ENCODE measurements around the gene COX7A2.
A peak's percentile ranks its signal among the peaks of the same experiment; 100 is the strongest.

Gene COX7A2

GRCh38 chr6:75243333-75244062, at the start of gene COX7A2:
TSS of gene COX7A2 (minus strand) at chr6:75243801. CDS start at chr6:75243734, 67 bp downstream.
- TF ChIP-seq JUND (IDR thresholded peaks at IDR 0.05; ENCODE audit: low read depth): peak; percentile 53; the same call in 1 of the 2 replicates
- in situ Hi-C loops (cut with HindIII; ENCODE audit: low pct_unique_long_range_greater_than_20kb, low sequenced_read_pairs): no loop called here
- peak; percentile 12 to 96 for DNase-seq (ENCODE audit: low read depth in 1 of 2, low spot score in 1 of 2)

GRCh38 chr6:75292555-75292954, 49.0 kb upstream of the COX7A2 start:
- in situ Hi-C loops (cut with HindIII; ENCODE audit: low pct_unique_long_range_greater_than_20kb, low sequenced_read_pairs): no loop called here
- no peak for TF ChIP-seq JUND (IDR thresholded peaks at IDR 0.05; ENCODE audit: low read depth)
- no peak for DNase-seq (ENCODE audit: low read depth in 1 of 2, low spot score in 1 of 2)

DNA sequence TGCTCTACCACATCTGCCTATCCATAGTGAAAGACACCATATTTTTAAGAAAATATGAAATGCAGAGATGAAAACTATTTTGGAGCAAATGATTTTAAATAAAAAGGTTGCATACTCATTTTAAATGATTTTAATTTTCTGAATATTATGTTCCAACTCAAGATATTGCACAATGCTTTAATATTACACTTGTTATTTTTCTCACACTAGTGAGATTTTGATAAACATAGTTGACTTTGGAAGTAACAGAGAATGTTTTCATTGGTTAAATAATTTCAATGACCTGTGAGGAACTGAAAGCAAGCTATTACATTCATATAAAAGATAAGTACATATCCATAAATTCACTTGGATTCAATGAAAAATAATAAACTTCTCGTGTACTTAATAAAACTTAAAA, 48.1 kb upstream of the COX7A2 start:
- in situ Hi-C loops (cut with HindIII; ENCODE audit: low pct_unique_long_range_greater_than_20kb, low sequenced_read_pairs): no loop called here
- TF ChIP-seq JUND (IDR thresholded peaks at IDR 0.05; ENCODE audit: low read depth): no peak
- no peak for DNase-seq (ENCODE audit: low read depth in 1 of 2, low spot score in 1 of 2)

DNA sequence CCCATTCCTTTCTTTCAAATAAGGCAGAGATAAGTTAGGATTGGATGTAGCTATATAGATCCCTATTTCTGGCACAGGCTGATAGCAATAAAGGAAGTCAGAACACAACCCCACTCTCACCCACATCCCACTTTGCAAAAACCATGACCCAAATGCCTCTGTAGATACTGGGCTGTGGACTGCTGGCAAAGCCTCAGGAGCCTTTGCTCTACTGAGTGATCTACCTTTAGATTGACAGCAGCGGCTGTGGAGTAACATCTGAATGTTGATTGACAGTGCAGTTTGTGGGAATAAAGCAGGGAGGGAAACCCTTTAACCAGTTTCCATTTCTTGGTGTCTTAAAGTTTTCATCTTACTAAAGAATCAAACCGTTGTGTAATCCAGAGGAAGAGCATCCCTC, 47.7 kb upstream of the COX7A2 start:
- DNase-seq (ENCODE audit: low read depth in 1 of 2, low spot score in 1 of 2): no peak
- TF ChIP-seq JUND (IDR thresholded peaks at IDR 0.05; ENCODE audit: low read depth): no peak
- in situ Hi-C loops (cut with HindIII; ENCODE audit: low pct_unique_long_range_greater_than_20kb, low sequenced_read_pairs): no loop called here

DNA sequence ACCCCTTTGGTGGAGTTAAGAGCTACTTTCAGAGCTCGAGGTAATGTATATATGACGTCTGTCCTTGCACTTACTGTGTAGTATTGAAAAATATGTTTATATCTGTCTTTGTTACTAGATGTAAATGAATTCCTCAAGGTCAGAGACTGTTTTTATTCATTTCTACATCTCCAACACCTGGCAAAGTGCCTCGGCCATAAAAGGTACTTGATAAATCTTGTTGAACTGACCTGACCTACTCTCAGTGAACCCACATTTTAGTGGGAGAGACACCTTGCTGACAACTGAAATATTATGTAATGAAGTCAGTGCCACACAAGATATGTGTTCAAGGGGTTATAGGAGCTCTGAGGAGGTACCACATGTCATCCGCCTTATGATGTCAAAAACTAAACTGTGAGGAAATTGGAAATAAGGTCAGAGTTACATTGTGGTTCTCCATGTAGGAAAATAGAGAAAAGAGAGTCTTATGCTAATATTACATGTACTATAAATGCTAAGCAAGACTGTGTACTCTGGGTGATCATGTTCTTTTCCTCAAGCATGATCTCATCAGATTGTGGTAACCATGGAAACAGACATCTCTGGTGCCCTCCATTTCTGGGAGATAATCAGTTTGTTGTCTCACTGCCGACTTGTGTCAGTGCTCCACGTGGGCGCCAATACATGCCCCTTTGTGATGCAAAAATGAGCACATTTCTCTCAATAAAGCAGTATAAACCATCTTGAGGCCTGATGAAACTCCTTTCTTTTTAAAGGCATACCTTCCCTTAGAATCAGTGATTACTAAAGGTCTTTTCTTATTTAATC, 46.7 kb upstream of the COX7A2 start:
- TF ChIP-seq JUND (IDR thresholded peaks at IDR 0.05; ENCODE audit: low read depth): no peak
- DNase-seq (ENCODE audit: low read depth in 1 of 2, low spot score in 1 of 2): no peak
- in situ Hi-C loops (cut with HindIII; ENCODE audit: low pct_unique_long_range_greater_than_20kb, low sequenced_read_pairs): no loop called here

DNA sequence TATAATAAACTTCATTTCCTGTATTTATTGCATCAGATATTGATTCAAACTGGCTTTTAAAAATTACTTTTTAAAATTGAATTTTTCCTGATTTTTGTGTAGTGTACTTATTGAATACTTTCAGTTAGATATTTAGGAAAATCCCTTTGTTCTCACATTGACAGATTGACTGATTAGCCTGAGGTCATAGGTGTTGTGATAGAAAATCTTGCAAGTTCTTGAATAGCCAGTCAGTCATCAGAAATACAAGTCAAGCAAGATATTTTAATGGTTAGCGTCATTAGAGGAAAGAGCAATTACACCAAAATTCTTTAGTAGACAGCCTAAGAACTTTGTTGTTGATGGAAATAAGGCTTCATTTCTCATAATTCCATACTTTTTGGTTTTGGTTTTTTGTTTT, 44.4 kb upstream of the COX7A2 start:
- in situ Hi-C loops (cut with HindIII; ENCODE audit: low pct_unique_long_range_greater_than_20kb, low sequenced_read_pairs): no loop called here
- DNase-seq (ENCODE audit: low read depth in 1 of 2, low spot score in 1 of 2): no peak
- no peak for TF ChIP-seq JUND (IDR thresholded peaks at IDR 0.05; ENCODE audit: low read depth)

GRCh38 chr6:75287424-75287823, 43.8 kb upstream of the COX7A2 start:
- no peak for DNase-seq (ENCODE audit: low read depth in 1 of 2, low spot score in 1 of 2)
- no peak for TF ChIP-seq JUND (IDR thresholded peaks at IDR 0.05; ENCODE audit: low read depth)
- in situ Hi-C loops (cut with HindIII; ENCODE audit: low pct_unique_long_range_greater_than_20kb, low sequenced_read_pairs): no loop called here

DNA sequence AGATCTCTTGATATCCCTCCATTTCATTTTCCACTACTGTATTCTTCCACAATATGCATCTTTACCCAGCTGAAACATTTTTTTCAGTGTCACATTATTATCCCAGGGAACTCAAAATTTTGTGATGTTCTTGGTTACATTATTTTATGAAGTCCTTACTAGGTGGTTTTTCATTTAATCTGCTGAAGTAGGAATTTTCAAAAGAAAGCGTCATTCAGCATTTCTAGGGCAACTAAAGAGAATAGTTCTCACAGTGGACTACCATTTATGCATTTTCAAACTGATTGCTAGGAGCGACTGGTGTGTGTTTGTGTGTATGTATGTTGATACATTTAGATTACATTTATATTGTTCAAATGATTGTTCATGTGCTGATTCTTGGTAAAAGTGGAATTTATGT, 43.4 kb upstream of the COX7A2 start:
- in situ Hi-C loops (cut with HindIII; ENCODE audit: low pct_unique_long_range_greater_than_20kb, low sequenced_read_pairs): no loop called here
- no peak for TF ChIP-seq JUND (IDR thresholded peaks at IDR 0.05; ENCODE audit: low read depth)

GRCh38 chr6:75285283-75285639, 41.7 kb upstream of the COX7A2 start:
- in situ Hi-C loops (cut with HindIII; ENCODE audit: low pct_unique_long_range_greater_than_20kb, low sequenced_read_pairs): no loop called here
- no peak for TF ChIP-seq JUND (IDR thresholded peaks at IDR 0.05; ENCODE audit: low read depth)
- no peak for DNase-seq (ENCODE audit: low read depth in 1 of 2, low spot score in 1 of 2)

More for the DNA sequence above, 43.4 kb upstream of the COX7A2 start:
- DNase-seq (ENCODE audit: low read depth in 1 of 2, low spot score in 1 of 2): no peak

- in situ Hi-C loops (cut with HindIII; ENCODE audit: low pct_unique_long_range_greater_than_20kb, low sequenced_read_pairs): no loop called here
- peak; percentile 78 to 99 for DNase-seq (ENCODE audit: low read depth in 1 of 2, low spot score in 1 of 2)
- no peak for TF ChIP-seq JUND (IDR thresholded peaks at IDR 0.05; ENCODE audit: low read depth)
These were observed 41.2 kb upstream of the COX7A2 start, which contains the start of gene TMEM30A for GRCh38 chr6:75284632-75285282. TSS of gene TMEM30A (minus strand) at chr6:75284792. CDS start at chr6:75284638, 154 bp downstream.

DNA sequence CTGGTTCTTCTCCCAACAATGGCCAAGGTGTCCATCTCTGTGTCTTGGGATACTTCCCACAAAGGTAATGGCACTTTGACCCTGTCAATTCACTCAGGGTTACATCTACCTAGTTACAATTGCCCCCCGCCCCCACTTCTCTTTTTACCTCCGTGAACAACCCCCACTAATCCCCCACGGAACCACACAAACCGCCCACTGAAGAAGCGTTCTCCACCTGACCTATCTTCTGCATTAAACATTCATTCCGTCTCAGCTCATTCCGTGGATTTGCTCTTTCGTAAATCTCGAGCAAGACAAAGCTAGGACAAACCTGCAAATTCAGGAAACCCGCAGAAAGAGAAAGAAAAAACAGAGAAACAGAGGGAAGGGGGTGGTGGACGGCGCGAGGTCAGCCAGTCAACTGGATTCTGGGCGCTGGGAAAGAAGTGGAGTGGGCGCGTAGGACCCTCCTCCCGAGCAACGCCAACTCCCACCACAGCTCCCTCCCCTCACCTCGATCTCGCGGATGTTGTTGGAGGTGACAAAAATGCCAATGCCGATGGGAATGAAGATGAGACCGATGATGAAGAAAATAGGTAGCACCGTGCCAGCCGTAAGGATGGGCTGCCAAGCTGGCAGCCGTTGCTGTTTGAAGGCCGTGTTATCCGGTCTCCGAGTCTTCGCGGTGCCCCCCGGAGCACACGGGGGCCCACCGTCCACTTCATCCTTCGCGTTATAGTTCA, 40.5 kb upstream of the COX7A2 start:
- in situ Hi-C loops (cut with HindIII; ENCODE audit: low pct_unique_long_range_greater_than_20kb, low sequenced_read_pairs): no loop called here
- no peak for DNase-seq (ENCODE audit: low read depth in 1 of 2, low spot score in 1 of 2)
- no peak for TF ChIP-seq JUND (IDR thresholded peaks at IDR 0.05; ENCODE audit: low read depth)

DNA sequence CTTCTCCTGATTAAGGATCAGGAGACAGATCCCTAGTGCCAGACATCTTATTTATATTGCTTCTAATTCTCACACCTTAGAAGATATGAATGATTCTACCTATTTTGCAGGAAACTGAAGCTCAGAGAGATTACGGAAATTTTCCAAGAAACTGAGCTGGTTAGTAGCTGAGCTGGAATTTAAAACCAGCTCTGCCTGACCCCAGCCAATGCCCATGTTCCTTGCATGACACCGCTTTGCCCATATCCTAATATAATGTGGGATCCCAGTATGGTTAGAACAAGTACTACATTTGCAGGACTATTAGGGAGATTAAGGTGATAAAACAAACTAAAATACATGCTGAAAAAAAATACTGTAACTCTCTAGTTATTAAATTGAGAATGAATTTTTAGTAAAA, 39.1 kb upstream of the COX7A2 start:
- DNase-seq (ENCODE audit: low read depth in 1 of 2, low spot score in 1 of 2): no peak
- in situ Hi-C loops (cut with HindIII; ENCODE audit: low pct_unique_long_range_greater_than_20kb, low sequenced_read_pairs): no loop called here
- TF ChIP-seq JUND (IDR thresholded peaks at IDR 0.05; ENCODE audit: low read depth): no peak
